Muscle of leg (tissue), 16 donors: Measurements from ENCODE around the gene HMBS. TPM values are rescaled to one million over a fixed set of nuclear protein-coding genes. Genes with fewer than 3 reads are reported as not detected.
"Not testable (repeated sequence)": the region's sequence is repeated elsewhere in the genome, so short reads cannot be mapped to it uniquely, and the experiment has no call there.

Source experiments
- DNase-seq: peaks from one replicate; pipeline ENCODE4 v3.0.0; 2013
- H3K27ac ChIP-seq: one replicate; pipeline ENCODE4 v1.5.1; 2013; ENCODE audit warnings: mild to moderate bottlenecking, low read length, control low read depth
- H3K27me3 ChIP-seq: one replicate; pipeline ENCODE4 v1.6.1; 2013; ENCODE audit warnings: low read length; ENCODE audit not compliant: control insufficient read depth, insufficient read depth
- H3K36me3 ChIP-seq: one replicate; pipeline ENCODE4 v1.6.1; 2013; ENCODE audit warnings: low read length; ENCODE audit not compliant: control insufficient read depth, insufficient read depth
- H3K4me1 ChIP-seq: one replicate; pipeline ENCODE4 v1.6.1; 2013; ENCODE audit warnings: low read length; ENCODE audit not compliant: control insufficient read depth, insufficient read depth
- H3K4me3 ChIP-seq: one replicate; pipeline ENCODE4 v1.5.1; 2013; ENCODE audit warnings: low read length, control low read depth
- H3K9me3 ChIP-seq: replicated peaks from 2 replicates; pipeline ENCODE4 v1.6.1; 2013; ENCODE audit warnings: low read depth, low read length; ENCODE audit not compliant: control insufficient read depth
- WGBS: methylation state at CpG from one replicate; pipeline ENCODE4 v1.1.5; 2013; ENCODE audit warnings: missing lambda C conversion rate; ENCODE audit not compliant: insufficient coverage; 5-methylcytosine and 5-hydroxymethylcytosine counted together
- long read RNA-seq, 11 donors: transcript quantifications; one replicate each; lab custom pipeline, GENCODE V29; 2026
- polyA plus RNA-seq, 8 donors: library from polyadenylated mRNA; unstranded; fragments of 120-200 nt; gene quantifications; one replicate each; pipeline versions ENCODE4 v1.2.1 to v1.2.3, GENCODE V29; 2013; ENCODE audit warnings: inconsistent platforms in 1 of 8, low replicate concordance in 1 of 8; ENCODE audit not compliant: insufficient read length in 8 of 8, insufficient read depth in 1 of 8
- total RNA-seq: library from RNA; stranded (reverse); fragments of 120-200 nt; gene quantifications from one replicate; pipeline ENCODE4 v1.2.4, GENCODE V29; 2013

Gene HMBS
- total RNA-seq = 3.8 TPM
- polyA plus RNA-seq = 10 to 100 TPM; 20.0 to 26.3 (median 22.6) TPM
- long read RNA-seq, donor 1, transcript HMBS-201 (14 exons, 1,501 nt) = major isoform, 6 of 6 reads
- long read RNA-seq, donor 1, partial matches to known transcripts = 0 of 6 reads
- long read RNA-seq, donor 1, other reads (novel, unspliced or antisense) = 0 of 6 reads
- long read RNA-seq, donor 2 = 0 reads
- long read RNA-seq, donor 3, partial matches to known transcripts = 0 of 7 reads
- long read RNA-seq, donor 3, other reads (novel, unspliced or antisense) = 0 of 7 reads
- long read RNA-seq, donor 4, partial matches to known transcripts = 0 of 4 reads
- long read RNA-seq, donor 4, other reads (novel, unspliced or antisense) = 0 of 4 reads
- long read RNA-seq, donor 5, transcript HMBS-201 (14 exons, 1,501 nt) = major isoform, 11 of 11 reads
- long read RNA-seq, donor 5, partial matches to known transcripts = 0 of 11 reads
- long read RNA-seq, donor 5, other reads (novel, unspliced or antisense) = 0 of 11 reads
- long read RNA-seq, donor 6, transcript HMBS-201 (14 exons, 1,501 nt) = major isoform, 9 of 11 reads
- long read RNA-seq, donor 6, partial matches to known transcripts = 0 of 11 reads
- long read RNA-seq, donor 6, other reads (novel, unspliced or antisense) = 0 of 11 reads
- long read RNA-seq, donor 7, partial matches to known transcripts = 0 of 6 reads
- long read RNA-seq, donor 7, other reads (novel, unspliced or antisense) = 0 of 6 reads
- long read RNA-seq, donor 8, partial matches to known transcripts = 0 of 5 reads
- long read RNA-seq, donor 8, other reads (novel, unspliced or antisense) = 0 of 5 reads
- long read RNA-seq, donor 9, partial matches to known transcripts = 0 of 6 reads
- long read RNA-seq, donor 9, other reads (novel, unspliced or antisense) = 0 of 6 reads
- long read RNA-seq, donor 10, transcript HMBS-201 (14 exons, 1,501 nt) = major isoform, 5 of 13 reads
- long read RNA-seq, donor 10, partial matches to known transcripts = 0 of 13 reads
- long read RNA-seq, donor 10, other reads (novel, unspliced or antisense) = 6 of 13 reads
- long read RNA-seq, donor 11, partial matches to known transcripts = 0 of 5 reads
- long read RNA-seq, donor 11, other reads (novel, unspliced or antisense) = 0 of 5 reads

DNA sequence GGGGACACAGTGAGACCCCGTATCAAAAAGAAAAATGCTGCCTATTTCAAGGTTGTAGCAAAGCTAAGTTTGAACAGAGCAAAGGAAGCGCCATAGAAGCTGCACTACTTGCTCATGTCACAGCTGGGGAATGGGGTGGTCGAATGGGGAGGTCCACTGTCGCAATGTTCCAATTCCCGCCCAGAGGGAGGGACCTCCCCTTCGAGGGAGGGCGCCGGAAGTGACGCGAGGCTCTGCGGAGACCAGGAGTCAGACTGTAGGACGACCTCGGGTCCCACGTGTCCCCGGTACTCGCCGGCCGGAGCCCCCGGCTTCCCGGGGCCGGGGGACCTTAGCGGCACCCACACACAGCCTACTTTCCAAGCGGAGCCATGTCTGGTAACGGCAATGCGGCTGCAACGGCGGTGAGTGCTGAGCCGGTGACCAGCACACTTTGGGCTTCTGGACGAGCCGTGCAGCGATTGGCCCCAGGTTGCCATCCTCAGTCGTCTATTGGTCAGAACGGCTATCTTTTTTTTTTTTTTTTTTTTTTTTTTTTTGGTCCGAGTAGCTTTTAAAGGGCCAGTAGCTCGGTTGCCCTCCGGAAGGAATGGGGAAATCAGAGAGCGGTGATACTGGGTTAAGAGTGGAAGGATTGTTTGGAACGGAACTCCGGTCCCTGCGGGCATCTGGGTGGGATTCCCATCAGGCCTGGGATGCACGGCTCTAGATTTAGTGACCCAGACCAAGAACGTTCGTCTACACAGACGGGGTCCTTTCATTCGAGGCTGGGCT lies at the start of gene HMBS:
Gene HMBS, plus strand, starts transcription at position 219 of the 774 bp plus-strand sequence. Its CDS starts 153 bp downstream, at position 372.
- peak; percentile 98 for DNase-seq
- H3K27me3 ChIP-seq = no peaks in the 10 kb centered on the region
- peaks cover 16% of the 10 kb centered on the region for H3K4me1 ChIP-seq
- peak within 1 kb of the TSS; percentile 92 for H3K27ac ChIP-seq
- H3K36me3 ChIP-seq = peaks cover 37% of the 10 kb centered on the region
- peak within 1 kb of the TSS; percentile 85 for H3K4me3 ChIP-seq
- no peaks in the 10 kb centered on the region for H3K9me3 ChIP-seq
- under 1% methylated on average over 28 of the region's 45 CpGs for WGBS

DNA sequence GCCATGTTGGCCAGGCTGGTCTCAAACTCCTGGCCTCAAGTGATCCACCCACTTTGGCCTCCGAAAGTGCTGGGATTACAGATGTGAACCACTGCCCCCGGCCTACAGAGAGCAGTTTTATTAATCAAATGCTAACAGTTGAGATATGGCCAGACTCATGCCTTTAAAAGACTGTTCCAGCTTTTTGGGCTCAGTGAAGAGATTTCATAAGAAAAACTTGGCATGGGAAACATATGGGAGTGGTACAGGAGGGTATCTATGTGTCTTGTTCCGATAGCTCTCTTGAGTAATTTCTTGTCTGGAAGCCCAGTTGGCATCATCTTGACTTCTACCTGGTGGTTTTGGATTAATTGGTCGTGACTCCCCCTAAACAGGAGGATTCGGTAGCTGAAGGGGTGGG lies 45.8 kb upstream of the HMBS start:
- H3K27me3 ChIP-seq = no peaks in the 10 kb centered on the region
- no peak for DNase-seq
- H3K4me1 ChIP-seq = no peaks in the 10 kb centered on the region
- 92% methylated on average over 4 of the region's 5 CpGs for WGBS
- H3K27ac ChIP-seq = no peak overlapping the region
- no peaks in the 10 kb centered on the region for H3K9me3 ChIP-seq
- no peaks in the 10 kb centered on the region for H3K36me3 ChIP-seq
- H3K4me3 ChIP-seq = no peak overlapping the region

DNA sequence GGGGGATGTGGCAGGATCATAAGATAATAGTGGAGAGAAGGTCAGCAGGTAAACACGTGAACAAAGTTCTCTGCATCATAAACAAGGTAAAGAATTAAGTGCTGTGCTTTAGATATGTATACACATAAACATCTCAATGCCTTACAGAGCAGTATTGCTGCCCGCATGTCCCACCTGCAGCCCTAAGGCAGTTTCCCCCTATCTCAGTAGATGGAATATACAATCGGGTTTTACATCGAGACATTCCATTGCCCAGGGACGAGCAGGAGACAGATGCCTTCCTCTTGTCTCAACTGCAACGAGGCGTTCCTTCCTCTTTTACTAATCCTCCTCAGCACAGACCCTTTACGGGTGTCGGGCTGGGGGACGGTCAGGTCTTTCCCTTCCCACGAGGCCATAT lies 45.2 kb upstream of the HMBS start:
- not testable (repeated sequence) for H3K27me3 ChIP-seq, DNase-seq, H3K4me3 ChIP-seq, H3K9me3 ChIP-seq, H3K36me3 ChIP-seq, H3K27ac ChIP-seq, H3K4me1 ChIP-seq
- no CpG with 5 or more reads among the region's 11 CpGs for WGBS

DNA sequence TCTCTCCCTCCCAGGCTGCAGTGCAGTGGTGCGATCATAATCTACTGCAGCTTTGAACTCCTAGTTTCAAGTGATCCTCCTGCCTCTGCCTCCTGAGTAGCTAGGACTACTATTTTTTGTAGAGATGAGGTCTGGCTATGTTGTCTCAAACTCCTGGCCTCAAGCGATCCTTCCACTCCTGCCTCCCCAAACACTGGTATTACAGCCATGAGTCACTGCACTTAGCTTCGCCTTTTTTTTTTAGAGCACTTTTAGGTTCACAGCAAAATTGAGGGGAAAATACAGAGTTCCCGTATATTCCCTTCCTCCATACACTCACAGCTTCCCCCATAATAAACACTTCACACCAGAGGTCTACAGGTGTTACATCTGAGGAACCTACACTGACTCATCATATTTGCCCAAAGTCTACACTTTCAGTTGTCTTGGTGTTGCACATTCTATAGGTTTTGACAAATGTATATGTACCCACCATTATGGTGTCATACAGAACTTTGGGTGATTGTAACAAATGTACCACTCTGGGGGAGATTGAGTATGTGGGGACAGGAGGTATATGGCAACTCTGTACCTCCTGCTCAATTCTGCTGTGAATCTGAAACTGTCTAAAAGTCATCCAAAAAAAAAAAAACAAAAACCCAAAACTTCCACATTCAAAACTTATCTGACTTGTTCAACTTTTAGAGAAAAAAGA lies 42.7 kb upstream of the HMBS start:
- H3K27me3 ChIP-seq = no peaks in the 10 kb centered on the region
- H3K4me3 ChIP-seq = no peak overlapping the region
- no peak overlapping the region for H3K27ac ChIP-seq
- peaks cover 23% of the 10 kb centered on the region for H3K36me3 ChIP-seq
- 82% methylated on average over 3 of the region's 4 CpGs for WGBS
- no peaks in the 10 kb centered on the region for H3K9me3 ChIP-seq
- no peak for DNase-seq
- H3K4me1 ChIP-seq = no peaks in the 10 kb centered on the region

DNA sequence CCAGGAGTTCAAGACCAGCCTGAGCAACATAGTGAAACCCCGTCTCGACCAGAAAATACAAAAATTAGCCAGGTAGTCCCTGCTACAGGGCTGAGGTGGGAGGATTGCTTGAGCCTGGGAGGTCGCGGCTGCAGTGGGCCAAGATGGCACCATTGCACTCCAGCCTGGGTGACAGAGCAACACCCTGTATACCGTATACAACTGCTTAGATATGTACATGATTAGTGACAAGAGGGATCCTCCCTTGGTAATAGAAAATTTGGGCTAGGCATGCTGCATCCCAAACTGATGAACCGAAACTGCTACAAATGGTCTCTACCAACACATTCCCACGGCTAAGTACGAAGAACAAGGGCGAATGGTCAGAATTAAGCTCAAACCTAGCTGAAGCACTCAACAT lies 41.8 kb upstream of the HMBS start:
- Histone ChIP-seq H3K36me3 (peaks cover 32% of the 10 kb centered on the region), H3K9me3 (no peaks in the 10 kb centered on the region)
- WGBS = 86% methylated on average over 3 of the region's 9 CpGs

DNA sequence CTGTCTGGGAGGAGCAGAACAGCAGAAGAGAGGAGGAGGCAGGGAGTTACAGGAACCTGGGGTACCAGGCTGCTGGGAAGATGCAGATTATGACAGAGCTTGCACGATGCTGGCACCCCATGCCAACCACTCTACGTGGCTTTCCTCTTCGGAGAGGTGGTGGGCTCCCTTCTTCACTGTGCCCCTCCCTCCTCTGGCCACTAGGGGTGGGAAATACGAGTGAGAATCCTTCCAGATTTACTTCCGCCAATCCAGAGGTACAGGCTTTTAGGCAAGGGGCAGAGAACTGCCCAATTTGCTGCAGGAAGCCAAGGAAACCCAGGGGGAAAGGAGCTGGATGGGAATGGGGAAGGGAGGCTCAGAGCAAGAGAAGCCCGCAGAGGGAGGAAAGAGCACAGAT lies 40.0 kb upstream of the HMBS start:
- no peaks in the 10 kb centered on the region for H3K27me3 ChIP-seq
- H3K27ac ChIP-seq = no peak overlapping the region
- no peaks in the 10 kb centered on the region for H3K4me1 ChIP-seq
- H3K9me3 ChIP-seq = no peaks in the 10 kb centered on the region
- 100% methylated on average over 1 of the region's 6 CpGs for WGBS
- no peak for DNase-seq
- peaks cover 50% of the 10 kb centered on the region for H3K36me3 ChIP-seq
- H3K4me3 ChIP-seq = no peak overlapping the region

More for the DNA sequence above, 41.8 kb upstream of the HMBS start:
- H3K27ac ChIP-seq = no peak overlapping the region
- DNase-seq = no peak
- H3K4me3 ChIP-seq = no peak overlapping the region
- no peaks in the 10 kb centered on the region for H3K4me1 ChIP-seq
- no peaks in the 10 kb centered on the region for H3K27me3 ChIP-seq

DNA sequence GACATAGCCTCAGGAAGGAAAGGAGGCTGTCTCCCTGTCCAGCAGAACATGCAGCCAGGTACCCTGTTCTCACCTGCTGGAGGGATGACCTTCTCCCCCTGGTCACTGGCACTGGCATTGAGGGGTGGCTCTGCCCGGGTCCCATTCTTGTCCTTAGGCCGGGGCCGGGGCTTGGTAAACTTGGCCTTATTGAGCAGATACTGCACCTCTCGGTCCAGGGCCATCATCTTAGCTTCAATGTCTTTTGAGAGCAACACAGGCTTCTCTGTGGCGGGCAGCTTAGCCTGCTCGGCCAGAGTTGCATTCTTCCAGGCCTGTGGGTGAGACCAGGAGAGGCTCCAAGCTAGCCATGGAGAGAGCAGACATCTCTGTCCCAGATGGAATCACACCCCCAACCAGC lies 38.2 kb upstream of the HMBS start:
- Histone ChIP-seq H3K4me3 (no peak overlapping the region), H3K27me3 (no peaks in the 10 kb centered on the region), H3K27ac (no peak overlapping the region), H3K36me3 (peaks cover 66% of the 10 kb centered on the region), H3K4me1 (no peaks in the 10 kb centered on the region), H3K9me3 (no peaks in the 10 kb centered on the region)
- DNase-seq = no peak
- 94% methylated on average over 6 of the region's 6 CpGs for WGBS

DNA sequence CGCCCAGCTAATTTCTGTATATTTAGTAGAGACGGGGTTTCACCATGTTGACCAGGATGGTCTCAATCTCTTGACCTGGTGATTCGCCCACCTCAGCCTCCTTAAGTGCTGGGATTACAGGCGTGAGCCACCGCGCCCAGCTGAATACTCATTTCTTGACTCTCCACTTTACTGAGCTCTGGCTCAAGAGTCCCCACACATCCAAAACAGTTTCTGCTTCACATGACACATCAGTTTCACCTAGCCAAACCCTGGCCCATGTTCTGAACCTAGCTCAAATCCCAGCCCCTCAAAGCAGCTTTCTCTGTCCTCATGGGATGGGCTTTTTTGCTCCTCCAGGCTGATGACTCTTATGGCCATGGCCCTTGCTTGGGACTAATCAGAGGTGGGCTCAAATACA lies 37.5 kb upstream of the HMBS start:
- 100% methylated on average over 3 of the region's 6 CpGs for WGBS
- H3K36me3 ChIP-seq = peaks cover 73% of the 10 kb centered on the region
- no peaks in the 10 kb centered on the region for H3K4me1 ChIP-seq
- no peaks in the 10 kb centered on the region for H3K9me3 ChIP-seq
- H3K27me3 ChIP-seq = no peaks in the 10 kb centered on the region
- DNase-seq = no peak
- H3K4me3 ChIP-seq = no peak overlapping the region
- no peak overlapping the region for H3K27ac ChIP-seq

DNA sequence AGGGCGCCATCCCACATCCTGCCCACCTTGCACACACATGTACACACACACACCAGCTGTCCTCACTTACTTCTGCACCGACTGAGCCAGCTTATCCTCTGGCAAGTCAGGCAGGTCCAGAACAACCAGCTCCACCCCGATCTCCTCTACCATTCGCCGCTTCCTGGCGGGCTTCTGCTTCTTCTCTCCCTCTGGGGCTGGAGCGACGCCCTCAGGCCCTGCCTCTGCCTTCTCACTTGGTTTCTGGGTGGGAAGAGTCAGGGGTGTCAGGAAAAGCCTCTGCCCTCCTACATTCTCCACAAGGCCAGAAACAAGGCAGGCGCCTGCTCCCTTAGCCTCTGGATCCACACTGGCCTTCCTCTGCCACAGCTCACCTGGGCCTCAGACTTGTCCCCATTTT lies 36.0 kb upstream of the HMBS start:
- no peaks in the 10 kb centered on the region for H3K4me1 ChIP-seq
- H3K4me3 ChIP-seq = no peak overlapping the region
- H3K27me3 ChIP-seq = no peaks in the 10 kb centered on the region
- 100% methylated on average over 3 of the region's 9 CpGs for whole genome bisulfite sequencing
- H3K9me3 ChIP-seq = no peaks in the 10 kb centered on the region
- H3K36me3 ChIP-seq = peaks cover 88% of the 10 kb centered on the region
- no peak for DNase-seq
- H3K27ac ChIP-seq = no peak overlapping the region
